T-helper 1 cell (primary cell): ENCODE measurements around the gene PIGV.

Experiments used
- DNase-seq, 5 donors: peaks; one replicate each; pipeline ENCODE4 v3.0.0-alpha.2; 2012 to 2020

The PIGV gene

DNA sequence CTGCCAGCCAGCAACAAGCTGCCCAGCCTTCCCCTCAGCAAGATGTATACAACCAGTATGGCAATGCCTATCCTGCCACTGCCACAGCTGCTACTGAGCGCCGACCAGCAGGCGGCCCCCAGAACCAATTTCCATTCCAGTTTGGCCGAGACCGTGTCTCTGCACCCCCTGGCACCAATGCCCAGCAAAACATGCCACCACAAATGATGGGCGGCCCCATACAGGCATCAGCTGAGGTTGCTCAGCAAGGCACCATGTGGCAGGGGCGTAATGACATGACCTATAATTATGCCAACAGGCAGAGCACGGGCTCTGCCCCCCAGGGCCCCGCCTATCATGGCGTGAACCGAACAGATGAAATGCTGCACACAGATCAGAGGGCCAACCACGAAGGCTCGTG, 13.3 kb upstream of the PIGV start:
- no peak for DNase-seq

GRCh38 chr1:26775666-26776065, 12.1 kb upstream of the PIGV start:
- DNase-seq, result no peak

DNA sequence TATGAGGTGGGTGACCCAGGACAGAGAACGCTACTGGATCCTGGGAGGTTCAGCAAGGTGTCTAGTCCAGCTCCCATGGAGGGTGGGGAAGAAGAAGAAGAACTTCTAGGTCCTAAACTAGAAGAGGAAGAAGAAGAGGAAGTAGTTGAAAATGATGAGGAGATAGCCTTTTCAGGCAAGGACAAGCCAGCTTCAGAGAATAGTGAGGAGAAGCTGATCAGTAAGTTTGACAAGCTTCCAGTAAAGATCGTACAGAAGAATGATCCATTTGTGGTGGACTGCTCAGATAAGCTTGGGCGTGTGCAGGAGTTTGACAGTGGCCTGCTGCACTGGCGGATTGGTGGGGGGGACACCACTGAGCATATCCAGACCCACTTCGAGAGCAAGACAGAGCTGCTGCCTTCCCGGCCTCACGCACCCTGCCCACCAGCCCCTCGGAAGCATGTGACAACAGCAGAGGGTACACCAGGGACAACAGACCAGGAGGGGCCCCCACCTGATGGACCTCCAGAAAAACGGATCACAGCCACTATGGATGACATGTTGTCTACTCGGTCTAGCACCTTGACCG, 8.6 kb upstream of the PIGV start:
- no peak for DNase-seq

DNA sequence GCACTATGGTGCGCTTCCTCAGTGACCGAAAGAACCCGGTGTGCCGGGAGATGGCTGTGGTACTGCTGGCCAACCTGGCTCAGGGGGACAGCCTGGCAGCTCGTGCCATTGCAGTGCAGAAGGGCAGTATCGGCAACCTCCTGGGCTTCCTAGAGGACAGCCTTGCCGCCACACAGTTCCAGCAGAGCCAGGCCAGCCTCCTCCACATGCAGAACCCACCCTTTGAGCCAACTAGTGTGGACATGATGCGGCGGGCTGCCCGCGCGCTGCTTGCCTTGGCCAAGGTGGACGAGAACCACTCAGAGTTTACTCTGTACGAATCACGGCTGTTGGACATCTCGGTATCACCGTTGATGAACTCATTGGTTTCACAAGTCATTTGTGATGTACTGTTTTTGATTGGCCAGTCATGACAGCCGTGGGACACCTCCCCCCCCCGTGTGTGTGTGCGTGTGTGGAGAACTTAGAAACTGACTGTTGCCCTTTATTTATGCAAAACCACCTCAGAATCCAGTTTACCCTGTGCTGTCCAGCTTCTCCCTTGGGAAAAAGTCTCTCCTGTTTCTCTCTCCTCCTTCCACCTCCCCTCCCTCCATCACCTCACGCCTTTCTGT, 7.3 kb upstream of the PIGV start:
- no peak for DNase-seq

DNA sequence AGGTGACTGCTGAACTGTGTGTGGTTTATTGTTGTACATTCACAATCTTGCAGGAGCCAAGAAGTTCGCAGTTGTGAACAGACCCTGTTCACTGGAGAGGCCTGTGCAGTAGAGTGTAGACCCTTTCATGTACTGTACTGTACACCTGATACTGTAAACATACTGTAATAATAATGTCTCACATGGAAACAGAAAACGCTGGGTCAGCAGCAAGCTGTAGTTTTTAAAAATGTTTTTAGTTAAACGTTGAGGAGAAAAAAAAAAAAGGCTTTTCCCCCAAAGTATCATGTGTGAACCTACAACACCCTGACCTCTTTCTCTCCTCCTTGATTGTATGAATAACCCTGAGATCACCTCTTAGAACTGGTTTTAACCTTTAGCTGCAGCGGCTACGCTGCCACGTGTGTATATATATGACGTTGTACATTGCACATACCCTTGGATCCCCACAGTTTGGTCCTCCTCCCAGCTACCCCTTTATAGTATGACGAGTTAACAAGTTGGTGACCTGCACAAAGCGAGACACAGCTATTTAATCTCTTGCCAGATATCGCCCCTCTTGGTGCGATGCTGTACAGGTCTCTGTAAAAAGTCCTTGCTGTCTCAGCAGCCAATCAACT, 6.4 kb upstream of the PIGV start:
- DNase-seq, result no peak

DNA sequence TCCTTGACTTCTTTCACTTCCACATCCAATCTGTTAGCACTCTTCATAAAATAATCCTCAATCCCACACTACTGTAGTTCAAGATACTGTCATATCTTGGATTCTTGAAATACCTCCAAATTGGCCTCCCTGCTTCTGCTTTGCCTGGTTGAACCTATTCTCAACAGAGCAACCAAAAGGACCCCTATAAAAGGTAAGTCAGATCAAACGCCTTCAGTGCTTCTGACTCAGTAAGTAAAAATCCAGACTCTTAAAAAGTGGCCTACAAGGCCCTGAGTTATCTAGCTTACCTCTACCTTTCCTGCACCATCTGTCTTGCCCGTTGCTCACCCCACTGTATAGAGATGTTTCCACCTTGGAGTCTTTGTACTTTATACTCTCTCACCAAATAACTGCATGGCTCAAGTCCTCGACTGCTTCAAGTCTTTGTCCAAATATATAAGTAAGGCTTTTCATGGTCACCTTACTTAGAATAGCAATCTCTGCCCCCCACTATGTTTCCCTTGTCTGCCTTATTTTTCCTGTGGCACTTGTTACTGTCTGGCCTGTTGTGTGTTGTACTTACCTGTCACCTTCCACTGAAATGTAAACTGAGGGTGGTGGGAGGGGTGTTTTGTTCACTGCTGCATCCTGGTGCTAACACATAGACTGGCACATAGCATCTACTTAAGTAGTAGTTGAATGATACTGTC, 5.1 kb upstream of the PIGV start:
- no peak for DNase-seq

DNA sequence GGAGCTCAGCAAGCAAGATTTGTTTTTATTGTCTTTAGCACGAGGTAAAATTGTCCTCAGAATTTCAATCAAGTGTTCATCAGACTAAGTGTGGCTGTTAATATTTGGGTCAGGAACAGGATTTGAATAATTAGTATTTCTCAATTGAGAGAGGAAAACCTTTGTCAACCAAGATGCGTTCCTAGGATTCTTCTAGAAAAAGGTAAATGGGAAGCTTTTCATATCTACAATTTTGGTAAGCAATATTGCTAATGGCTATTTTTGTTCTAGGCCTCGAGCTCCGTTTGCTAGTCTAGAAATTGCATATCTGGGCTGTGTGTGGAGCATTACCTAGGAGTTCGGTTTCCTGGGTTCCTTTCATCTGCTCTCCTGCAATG, 4.1 kb upstream of the PIGV start:
- DNase-seq, result no peak

DNA sequence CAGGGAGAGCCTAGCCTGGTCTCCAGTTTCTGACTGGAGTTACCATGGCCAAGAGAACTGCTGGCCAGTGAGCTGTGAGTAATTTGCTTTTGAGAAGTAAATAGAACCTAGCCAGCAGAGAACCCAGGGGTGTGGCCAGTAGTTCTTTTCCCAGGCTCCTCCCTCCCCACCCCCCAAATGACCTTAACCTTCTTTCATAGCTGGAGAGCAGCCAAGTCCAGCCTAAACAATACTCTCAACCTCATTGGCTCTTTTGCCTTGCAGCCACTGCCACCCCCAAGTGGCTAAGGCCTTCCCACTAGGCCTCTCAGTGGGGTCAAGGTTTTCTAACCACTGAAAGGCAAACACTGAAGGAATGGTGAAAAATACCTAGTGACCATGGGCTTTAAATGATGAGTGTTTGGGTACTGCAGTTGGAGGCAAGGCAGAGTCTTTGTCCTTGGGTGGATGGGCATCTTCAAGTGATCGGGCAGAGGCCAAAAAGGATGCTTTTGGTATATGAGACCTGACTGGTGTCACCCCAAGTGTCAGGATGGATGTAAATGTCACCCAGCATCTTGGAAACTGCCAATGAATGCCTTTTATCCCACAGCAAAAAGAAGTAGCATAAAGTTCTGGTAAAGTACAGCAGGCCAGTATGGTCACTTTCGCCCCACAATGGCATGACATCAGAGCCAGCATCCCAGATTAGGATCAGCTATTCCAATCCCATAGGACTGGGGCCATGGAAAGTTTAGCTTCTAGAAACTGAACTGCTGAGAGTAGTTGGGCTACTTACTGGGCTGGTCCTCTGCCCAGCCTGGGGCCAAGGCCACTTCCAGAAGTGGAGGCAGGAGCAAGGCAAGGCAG, 3.5 kb upstream of the PIGV start:
- DNase-seq, result no peak

- no peak for DNase-seq
Measured at GRCh38 chr1:26784886-26785285, 2.9 kb upstream of the PIGV start.

DNA sequence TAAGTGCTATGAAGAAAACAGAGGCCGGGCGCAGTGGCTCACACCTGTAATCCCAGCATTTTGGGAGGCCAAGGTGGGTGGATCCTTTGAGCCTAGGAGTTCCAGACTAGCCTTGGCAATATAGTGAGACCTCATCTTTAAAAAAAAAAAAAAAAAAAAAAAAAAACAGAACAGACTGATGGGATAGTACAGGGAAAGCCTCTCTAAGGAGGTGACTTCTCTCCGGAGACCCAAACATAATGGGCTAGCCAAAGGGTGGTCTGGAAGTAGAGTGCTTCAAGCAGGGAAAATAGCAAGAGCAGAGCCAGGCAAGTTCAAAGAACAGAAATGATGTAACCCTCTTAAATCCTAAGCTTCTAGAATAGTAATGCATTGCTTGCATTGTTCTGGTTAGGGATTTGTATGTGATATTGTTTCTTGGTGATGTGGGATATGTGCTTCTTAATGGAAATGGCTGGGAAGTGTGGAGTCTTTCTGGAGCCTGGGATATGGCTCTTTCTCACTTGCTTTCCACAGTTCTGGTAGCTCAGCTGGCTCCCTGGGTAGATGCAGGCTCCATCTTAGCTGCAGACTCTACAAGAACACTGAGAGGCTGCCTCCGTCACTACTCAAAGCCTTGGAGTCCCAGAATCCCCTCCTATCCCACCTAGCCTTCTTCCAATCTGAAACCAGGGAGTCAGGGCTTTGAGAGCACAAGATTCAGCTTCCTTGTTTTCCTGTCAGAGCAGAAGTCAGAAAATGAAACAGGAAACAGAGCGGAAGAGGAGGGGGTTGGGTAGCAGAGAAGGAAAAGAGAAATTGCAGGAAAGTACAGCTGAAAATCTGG, 1.9 kb upstream of the PIGV start:
- DNase-seq, result peak in 1 of 5 donors; percentile 30

DNA sequence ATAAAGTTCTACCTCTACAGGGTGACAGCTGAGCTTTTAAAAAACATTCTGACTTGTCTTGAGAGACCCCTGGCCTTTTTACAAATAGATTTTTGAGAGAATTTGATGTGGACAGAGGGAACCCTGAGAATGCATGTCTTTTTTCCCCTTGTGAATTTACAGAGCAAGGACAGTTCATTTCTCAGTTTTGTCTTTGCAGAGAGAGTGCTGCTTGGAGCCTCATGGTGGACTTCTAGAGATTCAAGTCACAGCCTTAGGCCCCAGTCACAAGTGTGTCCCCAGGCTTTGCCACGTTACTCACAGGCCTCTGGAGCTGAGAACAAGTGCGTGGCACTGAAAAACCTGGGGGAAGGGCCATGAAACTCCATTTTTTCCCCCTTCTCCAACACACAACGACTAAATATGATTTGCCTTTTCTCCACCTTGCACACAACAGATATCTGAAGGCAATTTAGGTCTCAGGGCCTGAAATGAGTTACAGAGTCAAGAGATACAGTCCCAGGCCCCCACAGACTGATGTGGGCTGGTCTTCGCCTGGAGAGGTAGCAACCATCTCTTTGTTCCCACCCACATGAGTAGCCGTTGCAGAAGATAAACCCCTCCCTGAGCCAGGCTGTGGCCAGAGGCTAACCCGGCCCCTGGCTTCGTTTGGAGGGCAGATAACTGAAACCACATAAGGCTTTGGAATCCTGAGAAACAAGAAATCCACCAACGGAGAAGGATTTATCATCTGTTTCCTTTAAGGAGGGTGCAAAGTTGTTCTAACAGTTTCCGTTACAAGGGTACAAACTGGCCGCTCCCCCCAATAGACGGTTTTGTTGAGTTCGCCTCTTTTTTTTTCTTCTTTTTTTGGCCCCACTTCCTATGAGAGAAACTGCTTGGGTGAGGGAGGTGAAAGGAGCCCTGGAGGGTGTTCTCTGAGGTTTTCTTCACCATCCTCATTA, 1.0 kb upstream of the PIGV start:
- DNase-seq, result peak in 1 of 5 donors; percentile 28

DNA sequence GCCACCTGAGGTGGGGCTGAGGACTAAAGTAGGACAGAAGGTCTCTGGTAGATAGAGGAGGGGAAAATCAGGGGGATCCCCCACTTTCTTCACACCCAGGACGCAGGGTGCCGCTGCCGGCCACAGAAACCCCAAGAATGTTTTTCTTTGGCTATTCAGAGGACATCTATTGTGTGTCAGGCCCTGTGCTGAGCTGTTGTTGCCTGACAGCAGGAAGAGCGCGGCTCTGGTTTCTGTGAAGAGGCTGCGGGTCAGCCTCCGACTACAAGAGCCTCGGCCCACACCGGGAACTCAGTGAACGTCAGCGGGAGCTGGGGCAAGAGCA, 407 bp upstream of the PIGV start:
- peak in 4 of 5 donors; percentile 31 to 85 (median 50) for DNase-seq

DNA sequence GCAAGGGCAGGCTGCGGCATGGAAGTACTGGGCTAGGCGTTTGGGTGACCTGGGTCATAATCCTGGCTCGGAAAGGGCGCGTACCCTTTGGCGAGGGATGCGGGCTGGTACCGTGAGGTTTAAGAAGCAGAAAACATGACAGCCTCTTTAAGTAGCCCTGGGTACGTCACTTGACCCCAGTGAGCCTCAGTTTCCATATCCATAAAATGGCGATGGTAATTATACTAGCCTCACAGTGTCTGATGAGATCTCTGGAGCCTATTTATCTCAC, 700 bp downstream of the PIGV start:
- no peak for DNase-seq

GRCh38 chr1:26788836-26789611, 1.3 kb downstream of the PIGV start:
- DNase-seq, result peak; percentile 73 to 89 (median 83)

- DNase-seq, result no peak
Measured at GRCh38 chr1:26789612-26789865, 1.8 kb downstream of the PIGV start.

GRCh38 chr1:26789931-26790330, 2.2 kb downstream of the PIGV start:
- DNase-seq, result peak in 1 of 5 donors; percentile 57

DNA sequence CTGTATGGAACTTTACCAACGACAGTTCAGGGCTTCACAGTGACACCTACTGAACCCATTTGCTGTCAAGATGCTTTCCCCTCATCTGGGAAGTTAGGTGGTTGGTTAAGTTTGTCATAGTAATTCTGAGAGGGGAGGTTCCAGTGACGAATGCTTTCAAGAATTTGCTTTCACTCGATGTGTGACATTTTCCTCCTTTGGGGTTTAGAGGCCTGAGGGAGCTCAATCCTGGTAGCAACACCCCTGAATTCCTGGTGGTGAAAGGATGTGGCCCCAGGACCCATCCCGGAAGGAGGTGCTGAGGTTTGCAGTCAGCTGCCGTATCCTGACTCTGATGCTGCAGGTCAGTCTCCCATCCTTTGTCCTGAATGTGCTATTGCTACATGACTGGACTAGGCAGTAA, 2.8 kb downstream of the PIGV start:
- peak in 1 of 5 donors; percentile 84 for DNase-seq

GRCh38 chr1:26791148-26791547, 3.4 kb downstream of the PIGV start:
- DNase-seq, result no peak

GRCh38 chr1:26791626-26792025, 3.9 kb downstream of the PIGV start:
- DNase-seq, result no peak

DNA sequence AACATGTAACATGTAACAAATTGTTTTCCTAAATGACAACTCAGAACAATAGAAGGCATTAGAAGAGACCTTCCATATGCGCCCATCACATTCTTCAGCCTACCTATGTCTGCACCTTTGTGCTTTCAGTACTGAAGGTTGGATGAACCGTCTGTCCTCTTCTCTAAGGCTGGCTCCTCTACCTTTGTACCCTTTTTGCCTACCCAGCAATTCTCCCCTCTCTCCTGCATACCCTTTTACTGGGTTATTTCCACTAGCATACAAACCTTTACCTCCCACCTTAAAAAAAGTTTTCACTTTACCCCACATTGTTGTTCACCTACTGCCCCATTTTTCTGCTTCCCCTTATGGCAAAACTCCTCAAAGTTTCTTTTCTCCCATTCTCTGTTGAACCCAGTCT, 5.2 kb downstream of the PIGV start:
- no peak for DNase-seq

GRCh38 chr1:26794391-26794790, 6.6 kb downstream of the PIGV start:
- DNase-seq, result no peak
